ENCODE data around the gene COPS6. TPM values are rescaled to one million over a fixed set of nuclear protein-coding genes. Genes with fewer than 3 reads are reported as not detected.

The COPS6 gene
- total RNA-seq, 4 donors from 2014 or later = 40.7 to 83.6 (median 62.9) TPM

DNA sequence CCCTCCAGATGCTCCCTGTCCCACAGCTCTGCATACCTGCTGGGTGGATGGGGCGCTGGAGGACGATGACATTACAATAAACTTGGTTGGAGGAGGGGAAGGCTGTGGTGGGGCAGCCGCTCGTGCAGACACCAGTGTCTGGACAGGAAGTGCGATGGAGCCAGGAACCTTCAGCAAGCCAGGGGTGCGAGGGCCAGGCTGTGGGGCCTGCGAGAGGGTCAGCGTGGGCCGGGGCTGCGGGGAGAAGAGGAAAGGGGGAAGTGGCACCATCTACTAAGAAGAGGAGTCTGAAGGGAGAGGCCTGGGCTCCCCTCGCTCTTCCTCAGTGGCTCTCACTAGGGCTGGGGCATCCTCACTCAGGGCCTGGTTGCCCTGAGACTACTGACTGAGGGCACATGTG, 19.1 kb downstream of the COPS6 start:
- Histone ChIP-seq H3K4me3 (no peak overlapping the region), H3K4me1 (peaks cover 0 to 5% (median 0%) of the 10 kb centered on the region in 3 donors), H3K27ac (no peak overlapping the region), H3K36me3 (peaks cover 0 to 100% of the 10 kb centered on the region in 2 donors), H3K27me3 (no peaks in the 10 kb centered on the region), H3K9me3 (no peaks in the 10 kb centered on the region)
- 50 to 90% methylated on average over 2 to 5 of the region's 11 CpGs for WGBS, 2 donors (ENCODE audit: low coverage in 1 of 2)
- ATAC-seq = peak; percentile 15
- no peak for TF ChIP-seq POLR2A (IDR thresholded peaks at IDR 0.05)
- TF ChIP-seq EP300 (IDR thresholded peaks at IDR 0.05) = no peak
- no peak for TF ChIP-seq POLR2AphosphoS5 (IDR thresholded peaks at IDR 0.05)
- TF ChIP-seq, protein P1, sequence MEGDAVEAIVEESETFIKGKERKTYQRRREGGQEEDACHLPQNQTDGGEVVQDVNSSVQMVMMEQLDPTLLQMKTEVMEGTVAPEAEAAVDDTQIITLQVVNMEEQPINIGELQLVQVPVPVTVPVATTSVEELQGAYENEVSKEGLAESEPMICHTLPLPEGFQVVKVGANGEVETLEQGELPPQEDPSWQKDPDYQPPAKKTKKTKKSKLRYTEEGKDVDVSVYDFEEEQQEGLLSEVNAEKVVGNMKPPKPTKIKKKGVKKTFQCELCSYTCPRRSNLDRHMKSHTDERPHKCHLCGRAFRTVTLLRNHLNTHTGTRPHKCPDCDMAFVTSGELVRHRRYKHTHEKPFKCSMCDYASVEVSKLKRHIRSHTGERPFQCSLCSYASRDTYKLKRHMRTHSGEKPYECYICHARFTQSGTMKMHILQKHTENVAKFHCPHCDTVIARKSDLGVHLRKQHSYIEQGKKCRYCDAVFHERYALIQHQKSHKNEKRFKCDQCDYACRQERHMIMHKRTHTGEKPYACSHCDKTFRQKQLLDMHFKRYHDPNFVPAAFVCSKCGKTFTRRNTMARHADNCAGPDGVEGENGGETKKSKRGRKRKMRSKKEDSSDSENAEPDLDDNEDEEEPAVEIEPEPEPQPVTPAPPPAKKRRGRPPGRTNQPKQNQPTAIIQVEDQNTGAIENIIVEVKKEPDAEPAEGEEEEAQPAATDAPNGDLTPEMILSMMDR (IDR thresholded peaks at IDR 0.05) = no peak

DNA sequence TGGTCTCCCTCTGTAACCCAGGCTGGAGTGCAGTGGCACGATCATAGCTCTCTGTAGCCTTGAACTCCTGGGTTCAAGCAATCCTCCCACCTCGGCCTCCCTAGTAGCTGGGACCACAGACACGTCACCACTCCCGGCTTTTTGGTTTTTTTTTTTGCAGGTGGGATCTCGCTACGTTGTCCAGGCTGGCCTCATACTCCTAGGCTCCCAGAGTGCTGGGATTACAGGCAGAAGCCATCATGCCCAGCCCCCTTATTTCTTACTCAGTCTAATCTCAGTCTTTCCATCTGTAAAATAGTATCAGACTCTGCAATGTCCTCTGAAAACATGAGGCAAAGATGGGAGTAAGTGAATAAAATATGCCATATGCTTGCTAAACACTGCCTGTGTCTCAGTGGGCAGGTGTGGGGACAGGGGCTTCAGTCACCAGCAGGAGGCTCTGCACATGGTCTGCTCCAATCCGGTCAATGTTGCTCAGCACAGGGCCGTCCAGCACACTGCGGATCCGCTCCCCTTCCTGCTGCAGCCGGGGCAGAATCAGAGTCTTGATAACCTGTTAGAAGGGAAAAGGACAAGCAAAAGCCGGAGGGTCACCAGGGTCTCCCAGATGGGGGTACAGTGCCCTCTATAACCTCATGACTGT, 20.9 kb downstream of the COPS6 start:
- TF ChIP-seq, protein P1 (IDR thresholded peaks at IDR 0.05) = no peak
- no peak for TF ChIP-seq EP300 (IDR thresholded peaks at IDR 0.05)
- no peak for TF ChIP-seq POLR2AphosphoS5 (IDR thresholded peaks at IDR 0.05)
- no peak for TF ChIP-seq POLR2A (IDR thresholded peaks at IDR 0.05)
- WGBS, 2 donors (ENCODE audit: low coverage in 1 of 2) = 40 to 72% methylated on average over 2 to 6 of the region's 12 CpGs
- peaks cover 0 to 97% of the 10 kb centered on the region in 2 donors for H3K36me3 ChIP-seq
- H3K27me3 ChIP-seq = no peaks in the 10 kb centered on the region
- no peaks in the 10 kb centered on the region for H3K9me3 ChIP-seq
- no peak overlapping the region for H3K27ac ChIP-seq
- ATAC-seq = no peak
- no peak overlapping the region for H3K4me3 ChIP-seq
- no peaks in the 10 kb centered on the region for H3K4me1 ChIP-seq

DNA sequence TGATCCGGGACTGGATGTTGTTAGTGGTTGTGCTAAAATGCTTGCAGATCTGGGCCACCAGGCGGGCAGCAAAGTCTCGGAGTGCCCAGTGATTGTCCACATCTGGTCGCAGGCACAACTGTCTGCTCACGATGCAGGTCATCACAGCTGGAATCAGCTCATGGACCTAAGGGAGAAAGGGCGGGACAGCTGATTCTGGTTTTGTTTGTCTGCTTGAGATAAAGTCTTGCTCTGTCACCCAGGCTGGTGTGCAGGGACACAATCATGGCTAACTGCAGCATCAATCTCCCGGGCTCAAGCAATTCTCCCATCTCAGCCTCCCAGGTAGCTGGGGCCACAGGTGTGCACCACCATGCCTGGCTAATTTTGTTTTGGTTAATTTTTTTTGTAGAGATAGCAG, 22.4 kb downstream of the COPS6 start:
- Histone ChIP-seq H3K27ac (no peak overlapping the region), H3K4me3 (no peak overlapping the region), H3K4me1 (no peaks in the 10 kb centered on the region), H3K9me3 (no peaks in the 10 kb centered on the region), H3K27me3 (no peaks in the 10 kb centered on the region), H3K36me3 (peaks cover 0 to 86% of the 10 kb centered on the region in 2 donors)
- TF ChIP-seq, protein P1 (IDR thresholded peaks at IDR 0.05) = no peak
- TF ChIP-seq POLR2AphosphoS5 (IDR thresholded peaks at IDR 0.05) = no peak
- no peak for ATAC-seq
- WGBS, 2 donors (ENCODE audit: low coverage in 1 of 2) = 85% methylated on average over 3 of the region's 7 CpGs; no CpG with 5 or more reads in 1 of the 2 donors

DNA sequence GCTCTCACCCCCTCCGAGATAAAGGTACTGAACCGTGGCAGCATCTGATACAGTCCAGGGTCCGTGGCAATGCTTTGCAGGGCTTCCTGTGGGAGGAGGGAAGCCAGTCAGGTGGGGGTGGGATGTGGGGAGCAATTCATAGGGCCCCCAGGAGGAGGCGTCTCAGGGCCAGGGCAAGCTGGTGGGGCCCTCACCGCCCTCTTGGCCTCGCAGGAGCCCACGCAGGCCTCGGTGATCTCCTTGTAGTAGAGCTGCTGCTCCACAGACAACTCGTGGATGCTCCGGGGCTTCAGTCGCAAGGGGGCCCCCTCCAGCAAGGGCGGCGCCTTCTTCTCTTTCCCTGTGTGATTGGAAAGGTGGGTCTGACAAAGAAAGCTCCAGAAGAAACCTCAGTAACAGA, 23.1 kb downstream of the COPS6 start:
- peaks cover 0 to 78% of the 10 kb centered on the region in 2 donors for H3K36me3 ChIP-seq
- TF ChIP-seq, protein P1 (IDR thresholded peaks at IDR 0.05) = no peak
- TF ChIP-seq EP300 (IDR thresholded peaks at IDR 0.05) = no peak
- no peak for TF ChIP-seq POLR2AphosphoS5 (IDR thresholded peaks at IDR 0.05)
- no peak for TF ChIP-seq POLR2A (IDR thresholded peaks at IDR 0.05)
- no CpG with 5 or more reads among the region's 13 CpGs for WGBS, 2 donors (ENCODE audit: low coverage in 1 of 2)
- no peak overlapping the region for H3K4me3 ChIP-seq
- no peak overlapping the region for H3K27ac ChIP-seq
- no peaks in the 10 kb centered on the region for H3K9me3 ChIP-seq
- ATAC-seq = no peak
- no peaks in the 10 kb centered on the region for H3K4me1 ChIP-seq
- no peaks in the 10 kb centered on the region for H3K27me3 ChIP-seq

DNA sequence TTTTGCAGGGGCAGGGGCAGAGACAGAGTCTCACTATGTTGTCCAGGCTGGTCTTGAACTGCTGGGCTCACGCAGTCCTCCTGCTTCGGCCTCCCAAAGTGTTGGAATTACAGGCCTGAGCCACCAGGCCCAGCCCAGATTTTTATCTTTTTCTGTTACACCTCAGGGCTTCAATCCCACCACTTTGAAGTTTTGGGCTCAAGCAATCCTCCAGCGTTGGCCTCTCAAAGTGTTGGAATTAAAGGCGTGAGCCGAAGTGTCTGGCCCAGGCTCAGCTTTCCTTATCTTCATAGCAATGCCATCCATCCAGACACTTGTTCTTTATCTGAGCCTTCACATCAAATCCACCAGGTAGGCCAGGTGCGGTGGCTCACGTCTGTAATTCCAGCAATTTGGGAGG, 26.3 kb downstream of the COPS6 start:
- Histone ChIP-seq H3K27me3 (no peaks in the 10 kb centered on the region), H3K36me3 (peaks cover 0 to 47% of the 10 kb centered on the region in 2 donors), H3K4me3 (no peak overlapping the region), H3K9me3 (no peaks in the 10 kb centered on the region), H3K4me1 (peaks cover 0 to 16% (median 6%) of the 10 kb centered on the region in 3 donors), H3K27ac (no peak overlapping the region)
- no peak for TF ChIP-seq POLR2A (IDR thresholded peaks at IDR 0.05)
- TF ChIP-seq POLR2AphosphoS5 (IDR thresholded peaks at IDR 0.05) = no peak
- no peak for TF ChIP-seq EP300 (IDR thresholded peaks at IDR 0.05)
- TF ChIP-seq, protein P1 (IDR thresholded peaks at IDR 0.05) = no peak
- ATAC-seq = no peak
- WGBS, 2 donors (ENCODE audit: low coverage in 1 of 2) = 87% methylated on average over 7 of the region's 7 CpGs; no CpG with 5 or more reads in 1 of the 2 donors
